Right kidney (tissue), 1 donor: Measurements from ENCODE around the gene CHCHD3.
"Not testable (repeated sequence)": the region's sequence is repeated elsewhere in the genome, so short reads cannot be mapped to it uniquely, and the experiment has no call there.

Experiments used
- DNase-seq: peaks from one replicate; pipeline ENCODE4 v3.0.0-alpha.2; 2016

The CHCHD3 gene

GRCh38 chr7:133003052-133003910 is 78.6 kb downstream of the CHCHD3 start:
- DNase-seq: no peak

- no peak for DNase-seq
These were observed 80.2 kb downstream of the CHCHD3 start for GRCh38 chr7:133001727-133002126.

- DNase-seq: no peak
These were observed 82.0 kb downstream of the CHCHD3 start for GRCh38 chr7:132999845-133000244.

- no peak for DNase-seq
These were observed 83.1 kb downstream of the CHCHD3 start for GRCh38 chr7:132998763-132999162.

- no peak for DNase-seq
These were observed 84.4 kb downstream of the CHCHD3 start for GRCh38 chr7:132997505-132997904.

- DNase-seq: no peak
These were observed 85.2 kb downstream of the CHCHD3 start for GRCh38 chr7:132996581-132997242.

- DNase-seq: no peak
These were observed 88.4 kb downstream of the CHCHD3 start for GRCh38 chr7:132993377-132994013.

GRCh38 chr7:132991615-132992587 is 90.0 kb downstream of the CHCHD3 start:
- no peak for DNase-seq

- DNase-seq: no peak
These were observed 93.8 kb downstream of the CHCHD3 start for GRCh38 chr7:132988117-132988516.

- no peak for DNase-seq
These were observed 101.5 kb downstream of the CHCHD3 start for GRCh38 chr7:132980402-132980801.

- no peak for DNase-seq
These were observed 102.4 kb downstream of the CHCHD3 start for GRCh38 chr7:132979524-132979923.

GRCh38 chr7:132977234-132977633 is 104.7 kb downstream of the CHCHD3 start:
- no peak for DNase-seq

GRCh38 chr7:132972745-132973144 is 109.1 kb downstream of the CHCHD3 start:
- no peak for DNase-seq

- DNase-seq: no peak
These were observed 111.6 kb downstream of the CHCHD3 start for GRCh38 chr7:132970257-132970656.

GRCh38 chr7:132969520-132969919 is 112.4 kb downstream of the CHCHD3 start:
- DNase-seq: no peak

- DNase-seq: not testable (repeated sequence)
These were observed 114.4 kb downstream of the CHCHD3 start for GRCh38 chr7:132967470-132967848.

GRCh38 chr7:132966754-132967469 is 115.0 kb downstream of the CHCHD3 start:
- DNase-seq: no peak

- no peak for DNase-seq
These were observed 115.9 kb downstream of the CHCHD3 start for GRCh38 chr7:132965951-132966350.

- DNase-seq: no peak
These were observed 117.0 kb downstream of the CHCHD3 start for GRCh38 chr7:132964876-132965275.

GRCh38 chr7:132959891-132960290 is 122.0 kb downstream of the CHCHD3 start:
- DNase-seq: no peak

GRCh38 chr7:132956556-132956955 is 125.3 kb downstream of the CHCHD3 start:
- no peak for DNase-seq
